DOHH2 (cell line): ENCODE data around the gene CHRND.

ENCODE experiments used
- EZH2phosphoT487 ChIP-seq: fragments of 200-600 bp; sonication (generic); IDR thresholded peaks from 2 replicates; pipeline ENCODE4 v1.6.1; 2017; ENCODE audit warnings: borderline replicate concordance, mild to moderate bottlenecking, antibody characterized with exemption, low read length, moderate library complexity, mixed read lengths
- TF ChIP-seq, protein P1 (sequence below): fragments of 200-600 bp; sonication (generic); IDR thresholded peaks from one replicate; pipeline ENCODE4 v1.5.1; 2014; ENCODE audit warnings: antibody characterized with exemption, mild to moderate bottlenecking, low read depth, low read length; ENCODE audit not compliant: poor library complexity, severe bottlenecking

DNA sequence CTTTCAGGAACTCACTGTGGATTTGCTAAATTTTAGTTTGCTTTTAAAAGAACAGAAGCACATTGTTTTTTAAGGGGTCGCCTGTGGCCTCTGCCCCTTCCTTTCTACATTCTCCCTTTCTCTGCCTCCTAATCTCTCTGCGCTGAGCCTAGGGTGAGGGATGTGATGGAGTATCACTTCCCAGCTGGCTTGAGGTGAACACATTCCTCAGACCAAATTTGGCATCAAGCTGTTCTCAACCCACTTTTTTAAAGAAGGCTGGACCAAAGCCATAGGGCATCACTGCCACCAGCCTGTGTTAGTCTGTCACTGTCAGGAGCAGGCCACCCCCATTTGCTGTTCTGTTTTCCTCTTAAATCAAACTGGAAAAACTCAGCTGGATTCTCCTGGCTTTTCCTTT, 51.9 kb downstream of the CHRND start:
- TF ChIP-seq, protein P1, sequence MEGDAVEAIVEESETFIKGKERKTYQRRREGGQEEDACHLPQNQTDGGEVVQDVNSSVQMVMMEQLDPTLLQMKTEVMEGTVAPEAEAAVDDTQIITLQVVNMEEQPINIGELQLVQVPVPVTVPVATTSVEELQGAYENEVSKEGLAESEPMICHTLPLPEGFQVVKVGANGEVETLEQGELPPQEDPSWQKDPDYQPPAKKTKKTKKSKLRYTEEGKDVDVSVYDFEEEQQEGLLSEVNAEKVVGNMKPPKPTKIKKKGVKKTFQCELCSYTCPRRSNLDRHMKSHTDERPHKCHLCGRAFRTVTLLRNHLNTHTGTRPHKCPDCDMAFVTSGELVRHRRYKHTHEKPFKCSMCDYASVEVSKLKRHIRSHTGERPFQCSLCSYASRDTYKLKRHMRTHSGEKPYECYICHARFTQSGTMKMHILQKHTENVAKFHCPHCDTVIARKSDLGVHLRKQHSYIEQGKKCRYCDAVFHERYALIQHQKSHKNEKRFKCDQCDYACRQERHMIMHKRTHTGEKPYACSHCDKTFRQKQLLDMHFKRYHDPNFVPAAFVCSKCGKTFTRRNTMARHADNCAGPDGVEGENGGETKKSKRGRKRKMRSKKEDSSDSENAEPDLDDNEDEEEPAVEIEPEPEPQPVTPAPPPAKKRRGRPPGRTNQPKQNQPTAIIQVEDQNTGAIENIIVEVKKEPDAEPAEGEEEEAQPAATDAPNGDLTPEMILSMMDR: no peak
- TF ChIP-seq EZH2phosphoT487: no peak
